Naive thymus-derived CD4-positive, alpha-beta T cell (primary cell): ENCODE data around the gene CLASRP. TPM values are rescaled to one million over a fixed set of nuclear protein-coding genes. Genes with fewer than 3 reads are reported as not detected.

Experiments used
- ATAC-seq: fragments of 150-1000 bp; cut with Tn5 transposase; 2 replicates; pipeline ENCODE4 v1.10.0; 2021; ENCODE audit warnings: mild to moderate bottlenecking, moderate library complexity
- CTCF ChIA-PET: fragments of 350-600 bp; sonication (Branson Sonifier 250); formaldehyde crosslinking; loops from one replicate; lab custom pipeline; 2021; ENCODE audit warnings: antibody characterized with exemption; lab: Charles Lee
- POLR2A ChIA-PET: fragments of 350-600 bp; sonication (Branson Sonifier 250); formaldehyde crosslinking; loops from one replicate; lab custom pipeline; 2021; ENCODE audit warnings: antibody characterized with exemption, inconsistent platforms; lab: Charles Lee
- DNase-seq, 9 donors: peaks; one replicate each; pipeline versions ENCODE4 v3.0.0 to v3.0.0-alpha.2; 2020 to 2022; ENCODE audit warnings: mixed read lengths in 1 of 9
- H3K27ac ChIP-seq: one replicate; pipeline ENCODE4 v1.7.0; 2013; ENCODE audit warnings: mild to moderate bottlenecking, low read depth, low read length, moderate library complexity
- H3K27me3 ChIP-seq, 2 donors: one replicate each; pipeline ENCODE4 v1.7.0; 2013; ENCODE audit warnings: low read length in 2 of 2, mild to moderate bottlenecking in 2 of 2, moderate library complexity in 2 of 2; ENCODE audit not compliant: control insufficient read depth in 2 of 2, insufficient read depth in 2 of 2
- H3K36me3 ChIP-seq, 3 experiments: 1 replicate in 2 of 3; 2 replicates in 1 of 3; pipeline ENCODE4 v1.7.0; 2013; ENCODE audit warnings: low read length in 3 of 3, mild to moderate bottlenecking in 3 of 3, moderate library complexity in 1 of 3; ENCODE audit not compliant: insufficient read depth in 3 of 3, control insufficient read depth in 2 of 3
- H3K4me1 ChIP-seq, 2 donors: one replicate each; pipeline ENCODE4 v1.7.0; 2013; ENCODE audit warnings: low read length in 2 of 2, mild to moderate bottlenecking in 2 of 2, moderate library complexity in 1 of 2; ENCODE audit not compliant: control insufficient read depth in 2 of 2, insufficient read depth in 2 of 2
- H3K4me3 ChIP-seq: 2 replicates; pipeline ENCODE4 v1.7.0; 2013; ENCODE audit warnings: mild to moderate bottlenecking, low read length
- H3K9me3 ChIP-seq, 3 experiments: 1 replicate in 2 of 3; 2 replicates in 1 of 3; pipeline ENCODE4 v1.7.0; 2013; ENCODE audit warnings: low read length in 3 of 3; ENCODE audit not compliant: control insufficient read depth in 2 of 3
- H3K27ac Mint-ChIP-seq, 9 donors: one replicate each; pipeline ENCODE4 v1.8.0; 2020 to 2022; ENCODE audit warnings: mixed read lengths in 9 of 9, mild to moderate bottlenecking in 8 of 9, moderate library complexity in 5 of 9, inconsistent platforms in 2 of 9
- H3K27me3 Mint-ChIP-seq, 5 donors: one replicate each; pipeline ENCODE4 v1.8.0; 2021 to 2022; ENCODE audit warnings: mixed read lengths in 5 of 5, mild to moderate bottlenecking in 1 of 5
- H3K36me3 Mint-ChIP-seq, 5 donors: one replicate each; pipeline ENCODE4 v1.8.0; 2020 to 2022; ENCODE audit warnings: mixed read lengths in 5 of 5, mild to moderate bottlenecking in 3 of 5, inconsistent platforms in 1 of 5
- H3K4me1 Mint-ChIP-seq, 7 donors: one replicate each; pipeline ENCODE4 v1.8.0; 2020 to 2022; ENCODE audit warnings: mixed read lengths in 7 of 7, mild to moderate bottlenecking in 3 of 7, inconsistent platforms in 1 of 7
- H3K4me3 Mint-ChIP-seq, 10 donors: one replicate each; pipeline ENCODE4 v1.8.0; 2020 to 2022; ENCODE audit warnings: mild to moderate bottlenecking in 10 of 10, mixed read lengths in 10 of 10, moderate library complexity in 6 of 10, inconsistent platforms in 2 of 10
- H3K9me3 Mint-ChIP-seq, 11 donors: one replicate each; pipeline ENCODE4 v1.8.0; 2020 to 2022; ENCODE audit warnings: mixed read lengths in 11 of 11, mild to moderate bottlenecking in 4 of 11, inconsistent platforms in 1 of 11, moderate library complexity in 1 of 11
- intact Hi-C, 2 donors: fragments of 100-400 bp; cut with micrococcal nuclease; formaldehyde crosslinking; loops; one replicate each; pipeline ENCODE4 v1.15.1; 2023
- polyA plus RNA-seq, 2 donors: library from polyadenylated mRNA; unstranded; fragments of 300-500 nt; fragmentation: Illumina TruSeq; gene quantifications; one replicate each; pipeline ENCODE4 v1.2.3, GENCODE V29; 2021
- total RNA-seq, 6 experiments: library from RNA in 5 of 6; stranded (reverse) in 5 of 6; gene quantifications; 1 replicate in 5 of 6; 2 replicates in 1 of 6; pipeline ENCODE4 v1.2.3 and lab custom pipeline; 2021 to 2026

The CLASRP gene
- total and polyA plus RNA-seq, 7 experiments from 2014 or later = 3.6 to 185 (median 152) TPM

DNA sequence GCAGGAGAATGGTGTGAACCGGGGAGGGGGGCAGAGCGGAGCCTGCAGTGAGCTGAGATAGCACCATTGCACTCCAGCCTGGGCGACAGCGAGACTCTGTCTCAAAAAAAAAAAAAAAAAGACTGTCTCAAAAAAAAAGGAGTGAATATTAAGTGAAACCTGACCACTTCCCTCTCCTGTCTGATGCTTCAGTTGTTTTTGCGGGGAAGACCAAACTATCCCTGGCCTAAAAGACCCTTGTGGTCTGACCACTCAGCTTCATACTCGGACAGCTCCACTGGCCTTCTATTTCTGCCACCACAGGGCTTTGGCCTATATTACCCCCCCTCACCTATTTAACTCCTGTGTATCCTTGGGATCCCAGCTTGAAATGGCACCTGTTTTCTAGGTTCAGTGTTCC, 2.3 kb downstream of the CLASRP start:
- Mint-ChIP-seq H3K4me3 (peak overlapping the region; percentile 42 to 100 (median 69)), H3K36me3 (peaks cover 6 to 22% (median 9%) of the 10 kb centered on the region in 5 donors), H3K27me3 (no peaks in the 10 kb centered on the region), H3K4me1 (peaks cover 29 to 58% (median 48%) of the 10 kb centered on the region in 7 donors), H3K27ac (peak overlapping the region in 5 of 9 donors; percentile 28 to 79 (median 49)), H3K9me3 (peaks cover 0 to 4% (median 0%) of the 10 kb centered on the region in 11 donors)
- Histone ChIP-seq H3K9me3 (no peaks in the 10 kb centered on the region), H3K4me1 (peaks cover 15 to 29% of the 10 kb centered on the region in 2 donors), H3K27me3 (no peaks in the 10 kb centered on the region), H3K4me3 (no peak overlapping the region), H3K36me3 (peaks cover 11 to 57% (median 24%) of the 10 kb centered on the region in 3 experiments), H3K27ac (no peak overlapping the region)
- DNase-seq = no peak
- ChIA-PET POLR2A (interaction anchor here (0.8 kb wide), 1 partner anchor 39 kb away, joined by 5 read pairs; no protein-coding TSS in a partner anchor), CTCF (interaction anchor here (0.5 to 2.0 kb wide), 3 partner anchors 20 to 332 kb away, joined by 3 to 6 read pairs (median 4); partner anchors contain the start of gene BLOC1S3)
- no peak for ATAC-seq
- intact Hi-C loops = no loop called here

DNA sequence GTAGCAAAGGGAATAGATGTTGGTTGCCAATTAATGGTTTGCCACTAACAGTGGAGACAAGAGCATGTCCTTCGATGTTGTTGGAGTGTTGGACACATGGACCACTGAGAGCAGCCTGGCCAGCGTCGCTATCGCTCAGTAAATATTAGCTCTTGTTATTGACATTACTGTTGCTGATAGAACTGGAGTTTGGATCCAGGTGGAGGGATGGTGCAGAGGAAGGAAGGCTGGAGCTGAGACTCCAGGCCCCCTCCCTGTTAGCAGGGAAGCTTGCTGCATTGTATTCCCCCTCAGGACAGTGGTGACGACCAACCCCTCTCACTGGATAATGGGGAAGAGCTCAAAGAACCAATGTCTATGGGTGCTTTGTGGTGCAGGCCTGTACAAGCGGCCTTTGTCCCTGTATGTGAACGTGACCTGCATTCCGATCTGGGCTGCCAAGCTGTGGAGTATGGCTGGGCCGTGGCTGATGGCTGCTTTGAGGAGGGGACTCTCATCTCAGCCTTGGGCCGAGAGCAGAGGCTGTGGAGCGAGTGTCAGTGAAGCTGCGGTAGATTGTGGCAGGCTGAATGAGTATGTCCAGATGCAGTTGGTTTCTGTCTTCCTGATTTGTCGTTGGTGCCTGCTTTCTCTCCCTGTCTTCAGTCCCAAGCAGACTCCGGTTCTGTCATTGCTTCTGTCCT, 7.0 kb downstream of the CLASRP start:
- Histone ChIP-seq H3K36me3 (peaks cover 4 to 56% (median 21%) of the 10 kb centered on the region in 3 experiments), H3K27ac (no peak overlapping the region), H3K27me3 (no peaks in the 10 kb centered on the region), H3K4me1 (peaks cover 3 to 22% of the 10 kb centered on the region in 2 donors), H3K4me3 (no peak overlapping the region), H3K9me3 (no peaks in the 10 kb centered on the region)
- Mint-ChIP-seq H3K27ac (peak overlapping the region in 3 of 9 donors; percentile 32 to 53 (median 46)), H3K4me3 (peak overlapping the region in 1 of 10 donors; percentile 45), H3K9me3 (no peaks in the 10 kb centered on the region), H3K4me1 (peaks cover 42 to 67% (median 56%) of the 10 kb centered on the region in 7 donors), H3K36me3 (peaks cover 3 to 21% (median 9%) of the 10 kb centered on the region in 5 donors), H3K27me3 (no peaks in the 10 kb centered on the region)
- ChIA-PET CTCF (interaction anchor here (0.6 kb wide), 1 partner anchor 632 kb away, joined by 5 read pairs; no protein-coding TSS in a partner anchor), POLR2A (interaction anchor here (1.2 kb wide), 1 partner anchor 47 kb away, joined by 4 read pairs; the partner anchor contains the start of gene PPP1R37)
- DNase-seq = no peak
- no peak for ATAC-seq
- intact Hi-C loops = loop anchor here in 1 of 2 donors (2.0 kb wide), 1 partner anchor 29 kb away; no protein-coding TSS in a partner anchor

- Histone ChIP-seq H3K27me3 (no peaks in the 10 kb centered on the region), H3K4me3 (no peak overlapping the region), H3K4me1 (peaks cover 3 to 18% of the 10 kb centered on the region in 2 donors), H3K36me3 (peaks cover 4 to 53% (median 18%) of the 10 kb centered on the region in 3 experiments), H3K9me3 (no peaks in the 10 kb centered on the region), H3K27ac (no peak overlapping the region)
- ATAC-seq = no peak
- POLR2A ChIA-PET = no interaction called here
- H3K4me3 Mint-ChIP-seq = peak overlapping the region in 3 of 10 donors; percentile 35 to 73 (median 69)
- H3K27ac Mint-ChIP-seq = peak overlapping the region in 2 of 9 donors; percentile 21 to 48
- H3K9me3 Mint-ChIP-seq = no peaks in the 10 kb centered on the region
- DNase-seq = no peak
- intact Hi-C loops = loop anchor here in 1 of 2 donors (2.0 kb wide), 1 partner anchor 30 kb away; no protein-coding TSS in a partner anchor
- peaks cover 3 to 20% (median 6%) of the 10 kb centered on the region in 5 donors for H3K36me3 Mint-ChIP-seq
- peaks cover 43 to 64% (median 52%) of the 10 kb centered on the region in 7 donors for H3K4me1 Mint-ChIP-seq
- CTCF ChIA-PET = no interaction called here
- H3K27me3 Mint-ChIP-seq = no peaks in the 10 kb centered on the region
Observed at GRCh38 chr19:45046355-45046754, 7.5 kb downstream of the CLASRP start.

- DNase-seq (peak in 3 of 9 donors; percentile 9 to 19 (median 18)), ATAC-seq (peak; percentile 85)
- POLR2A ChIA-PET = no interaction called here
- Histone ChIP-seq H3K9me3 (no peaks in the 10 kb centered on the region), H3K36me3 (peaks cover 0 to 51% (median 12%) of the 10 kb centered on the region in 3 experiments), H3K4me3 (no peak overlapping the region), H3K27ac (peak overlapping the region; percentile 6), H3K27me3 (no peaks in the 10 kb centered on the region), H3K4me1 (peaks cover 3 to 12% of the 10 kb centered on the region in 2 donors)
- Mint-ChIP-seq H3K4me3 (peak overlapping the region in 8 of 10 donors; percentile 3 to 73 (median 50)), H3K4me1 (peaks cover 39 to 54% (median 43%) of the 10 kb centered on the region in 7 donors), H3K36me3 (peaks cover 0 to 16% (median 3%) of the 10 kb centered on the region in 5 donors), H3K27ac (peak overlapping the region; percentile 45 to 81 (median 69)), H3K9me3 (no peaks in the 10 kb centered on the region), H3K27me3 (no peaks in the 10 kb centered on the region)
- intact Hi-C loops = loop anchor here in 1 of 2 donors (2.0 kb wide), 1 partner anchor 30 kb away; no protein-coding TSS in a partner anchor
- CTCF ChIA-PET = no interaction called here
Observed at GRCh38 chr19:45047188-45047797, 8.4 kb downstream of the CLASRP start.

DNA sequence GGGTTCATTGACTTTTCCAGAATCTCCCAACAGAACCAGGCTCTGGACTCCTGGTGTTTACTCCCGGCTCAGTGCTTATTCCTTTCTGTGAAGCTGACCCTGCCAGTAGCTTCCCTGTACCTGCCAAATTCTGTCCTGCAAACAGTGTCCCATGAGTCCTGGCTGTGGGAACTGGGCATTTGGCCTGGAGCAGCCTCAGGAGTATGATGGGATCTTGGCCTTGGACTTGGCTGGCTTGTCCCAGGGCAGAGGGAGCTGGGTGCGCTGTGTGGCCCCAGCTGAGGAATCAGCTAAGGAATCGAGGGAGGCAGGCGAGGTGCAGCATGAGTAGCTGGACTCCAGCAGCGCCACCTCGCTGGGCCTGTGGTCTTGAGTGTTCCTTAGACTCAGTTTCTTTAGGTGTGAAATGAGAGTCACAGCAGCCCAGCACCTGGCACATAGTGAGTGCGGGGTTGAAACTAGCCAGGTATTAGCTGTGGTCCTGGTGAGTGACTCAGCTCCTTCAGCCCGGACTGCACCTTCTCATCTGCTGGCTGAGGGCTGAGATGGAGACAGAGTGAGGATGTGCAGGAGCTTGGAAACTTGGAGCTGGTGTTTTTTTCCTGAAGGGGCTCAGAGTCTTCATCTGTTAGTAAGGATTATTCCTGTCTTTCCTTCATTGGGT, 10.4 kb downstream of the CLASRP start:
- Histone ChIP-seq H3K27me3 (no peaks in the 10 kb centered on the region), H3K4me3 (no peak overlapping the region), H3K4me1 (peaks cover 3 to 12% of the 10 kb centered on the region in 2 donors), H3K27ac (no peak overlapping the region), H3K36me3 (peaks cover 0 to 60% (median 18%) of the 10 kb centered on the region in 3 experiments), H3K9me3 (no peaks in the 10 kb centered on the region)
- H3K4me1 Mint-ChIP-seq = peaks cover 39 to 50% (median 43%) of the 10 kb centered on the region in 7 donors
- H3K9me3 Mint-ChIP-seq = no peaks in the 10 kb centered on the region
- CTCF ChIA-PET = no interaction called here
- POLR2A ChIA-PET = interaction anchor here (0.6 kb wide), 1 partner anchor 11 kb away, joined by 3 read pairs; no protein-coding TSS in a partner anchor
- intact Hi-C loops = no loop called here
- ATAC-seq (no peak), DNase-seq (no peak)
- H3K27ac Mint-ChIP-seq = peak overlapping the region in 6 of 9 donors; percentile 7 to 64 (median 18)
- no peak overlapping the region for H3K4me3 Mint-ChIP-seq
- peaks cover 0 to 21% (median 3%) of the 10 kb centered on the region in 5 donors for H3K36me3 Mint-ChIP-seq
- no peaks in the 10 kb centered on the region for H3K27me3 Mint-ChIP-seq

GRCh38 chr19:45050036-45050435, 11.2 kb downstream of the CLASRP start:
- Histone ChIP-seq H3K27me3 (no peaks in the 10 kb centered on the region), H3K27ac (no peak overlapping the region), H3K4me1 (peaks cover 3 to 12% of the 10 kb centered on the region in 2 donors), H3K9me3 (no peaks in the 10 kb centered on the region), H3K4me3 (no peak overlapping the region), H3K36me3 (peaks cover 0 to 60% (median 18%) of the 10 kb centered on the region in 3 experiments)
- H3K4me1 Mint-ChIP-seq = peaks cover 36 to 45% (median 42%) of the 10 kb centered on the region in 7 donors
- ChIA-PET POLR2A (no interaction called here), CTCF (no interaction called here)
- H3K27me3 Mint-ChIP-seq = no peaks in the 10 kb centered on the region
- peak overlapping the region in 4 of 9 donors; percentile 10 to 74 (median 51) for H3K27ac Mint-ChIP-seq
- no peak overlapping the region for H3K4me3 Mint-ChIP-seq
- no peak for DNase-seq
- H3K36me3 Mint-ChIP-seq = peaks cover 0 to 23% (median 3%) of the 10 kb centered on the region in 5 donors
- ATAC-seq = no peak
- no peaks in the 10 kb centered on the region for H3K9me3 Mint-ChIP-seq
- intact Hi-C loops = no loop called here
